GM10248 (cell line): ENCODE data around the gene ANKRD55.

Experiments
- CTCF ChIA-PET: fragments of 300-600 bp; sonication (Branson Sonifier 250); formaldehyde crosslinking; extraction: SDS; loops from one replicate; lab custom pipeline; 2021; ENCODE audit warnings: antibody characterized with exemption; lab: Yijun Ruan, JAX
- POLR2A ChIA-PET: fragments of 350-650 bp; sonication (Branson Sonifier 250); formaldehyde crosslinking; extraction: SDS; loops from one replicate; lab custom pipeline; 2020; ENCODE audit warnings: antibody characterized with exemption; lab: Yijun Ruan, JAX
- DNase-seq: peaks from one replicate; pipeline ENCODE4 v3.0.0; 2012; ENCODE audit errors: extremely low spot score
- TF ChIP-seq, protein P1 (sequence below): IDR thresholded peaks from 2 replicates; pipeline ENCODE4 v1.5.1; 2012; ENCODE audit warnings: mild to moderate bottlenecking, low read depth; ENCODE audit errors: extremely low read depth, missing control alignments, control extremely low read depth

Gene ANKRD55

GRCh38 chr5:56099346-56099745, 133.8 kb downstream of the ANKRD55 start:
- ChIA-PET CTCF (no interaction called here), POLR2A (no interaction called here)
- no peak for DNase-seq
- TF ChIP-seq, protein P1, sequence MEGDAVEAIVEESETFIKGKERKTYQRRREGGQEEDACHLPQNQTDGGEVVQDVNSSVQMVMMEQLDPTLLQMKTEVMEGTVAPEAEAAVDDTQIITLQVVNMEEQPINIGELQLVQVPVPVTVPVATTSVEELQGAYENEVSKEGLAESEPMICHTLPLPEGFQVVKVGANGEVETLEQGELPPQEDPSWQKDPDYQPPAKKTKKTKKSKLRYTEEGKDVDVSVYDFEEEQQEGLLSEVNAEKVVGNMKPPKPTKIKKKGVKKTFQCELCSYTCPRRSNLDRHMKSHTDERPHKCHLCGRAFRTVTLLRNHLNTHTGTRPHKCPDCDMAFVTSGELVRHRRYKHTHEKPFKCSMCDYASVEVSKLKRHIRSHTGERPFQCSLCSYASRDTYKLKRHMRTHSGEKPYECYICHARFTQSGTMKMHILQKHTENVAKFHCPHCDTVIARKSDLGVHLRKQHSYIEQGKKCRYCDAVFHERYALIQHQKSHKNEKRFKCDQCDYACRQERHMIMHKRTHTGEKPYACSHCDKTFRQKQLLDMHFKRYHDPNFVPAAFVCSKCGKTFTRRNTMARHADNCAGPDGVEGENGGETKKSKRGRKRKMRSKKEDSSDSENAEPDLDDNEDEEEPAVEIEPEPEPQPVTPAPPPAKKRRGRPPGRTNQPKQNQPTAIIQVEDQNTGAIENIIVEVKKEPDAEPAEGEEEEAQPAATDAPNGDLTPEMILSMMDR: no peak

DNA sequence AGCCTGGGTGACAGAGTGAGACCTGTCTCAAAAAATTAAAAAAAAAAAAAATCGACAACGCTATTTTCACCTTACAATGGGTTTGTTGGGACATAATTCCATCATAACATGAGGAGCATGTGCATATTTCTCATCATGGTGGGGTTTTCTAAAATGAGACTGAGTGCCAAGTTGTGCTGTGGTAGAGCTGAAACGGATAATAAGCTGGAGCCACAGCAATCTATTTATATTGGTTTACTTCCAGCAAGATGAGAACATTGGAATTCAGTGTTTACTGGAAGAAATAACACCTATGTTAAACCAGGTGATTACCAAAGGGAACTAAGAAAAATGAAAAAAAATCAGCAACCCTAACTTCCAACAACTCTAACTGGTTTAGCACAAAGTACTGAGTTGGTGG, 136.1 kb downstream of the ANKRD55 start:
- no peak for DNase-seq
- TF ChIP-seq, protein P1: no peak
- POLR2A ChIA-PET: no interaction called here
- CTCF ChIA-PET: no interaction called here

DNA sequence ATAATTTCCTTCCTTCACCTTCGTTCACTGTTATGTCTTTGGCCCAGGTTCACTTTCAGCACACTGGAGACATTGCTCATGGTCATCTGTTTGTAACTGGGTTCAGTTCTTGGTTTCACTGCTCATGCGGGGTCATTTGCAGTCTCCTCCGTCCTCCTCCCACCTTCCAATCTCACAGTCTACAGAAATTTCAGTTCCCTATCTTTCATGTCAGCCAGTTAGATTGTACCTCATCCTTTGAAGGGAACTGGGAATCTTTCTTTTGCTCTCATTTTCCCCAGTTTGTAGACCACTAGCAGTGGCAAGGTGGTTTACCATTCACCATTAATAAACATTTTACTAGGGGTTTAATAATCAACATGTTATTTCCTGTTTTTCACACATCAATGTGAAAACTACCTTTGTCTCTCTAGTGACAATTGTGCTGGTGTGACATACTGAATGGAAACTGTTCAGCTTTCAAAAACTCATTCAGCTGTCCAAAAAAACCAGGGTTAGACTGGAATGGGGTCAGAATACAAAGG, 137.5 kb downstream of the ANKRD55 start:
- peak; percentile 59 for DNase-seq
- ChIA-PET POLR2A (no interaction called here), CTCF (no interaction called here)
- TF ChIP-seq, protein P1: no peak

DNA sequence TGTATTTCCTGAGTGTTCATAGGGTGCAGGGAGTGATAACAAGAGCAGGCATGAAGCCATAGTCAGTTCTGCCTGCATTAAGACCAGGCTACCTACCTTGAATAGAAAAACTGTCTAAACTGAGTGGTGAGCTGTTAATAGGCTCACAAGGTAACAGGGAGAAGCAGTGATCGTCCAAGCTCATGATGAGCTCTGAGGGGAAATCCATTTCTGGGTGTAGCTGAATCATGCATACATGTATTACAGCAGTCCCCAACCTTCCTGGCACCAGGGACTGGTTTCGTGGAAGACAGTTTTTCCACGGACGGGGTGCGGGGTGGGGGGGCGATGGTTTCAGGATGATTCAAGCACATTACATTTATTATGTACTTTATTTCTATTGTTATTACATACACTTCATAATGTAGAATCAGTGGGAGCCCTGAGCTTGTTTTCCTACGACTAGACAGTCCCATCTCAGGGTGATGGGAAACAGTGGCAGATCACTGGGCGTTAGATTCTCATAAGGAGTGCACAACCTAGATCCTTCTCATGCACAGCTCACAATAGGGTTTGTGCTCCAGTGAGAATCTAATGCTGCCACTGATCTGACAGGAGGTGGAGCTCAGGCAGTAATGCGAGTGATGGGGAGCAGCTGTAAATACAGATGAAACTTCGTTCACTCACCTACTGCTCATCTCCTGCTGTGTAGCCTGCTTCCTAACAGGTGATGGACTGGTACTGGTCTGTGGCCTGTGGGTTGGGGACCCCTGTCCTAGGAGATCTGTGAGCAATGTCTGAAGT, 138.4 kb downstream of the ANKRD55 start:
- ChIA-PET POLR2A (interaction anchor here (0.6 kb wide), 1 partner anchor 52 kb away, joined by 4 read pairs; no protein-coding TSS in a partner anchor), CTCF (interaction anchor here (1.0 to 1.5 kb wide), 5 partner anchors 8 to 158 kb away, joined by 3 to 5 read pairs (median 4); no protein-coding TSS in a partner anchor)
- TF ChIP-seq, protein P1: no peak
- no peak for DNase-seq

DNA sequence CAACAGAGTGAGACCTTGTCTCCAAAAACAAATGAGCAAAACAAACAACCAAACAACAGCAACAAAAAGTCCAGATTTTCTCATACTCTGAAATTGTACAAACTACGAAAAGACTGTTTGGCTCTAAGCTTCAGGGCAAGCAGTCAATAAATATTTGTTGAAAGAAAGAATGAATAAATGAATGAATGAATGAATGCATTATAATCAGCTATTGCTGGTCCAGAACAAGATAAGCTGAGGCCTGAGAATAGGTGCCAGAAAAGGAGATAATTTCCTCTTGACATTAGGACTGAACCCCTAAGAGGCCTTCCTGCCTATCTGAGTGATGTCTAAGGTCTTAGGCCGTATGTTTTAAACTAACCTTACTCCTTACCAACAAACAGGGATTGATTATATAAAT, 139.2 kb downstream of the ANKRD55 start:
- TF ChIP-seq, protein P1: no peak
- POLR2A ChIA-PET: no interaction called here
- no peak for DNase-seq
- CTCF ChIA-PET: interaction anchor here (1.0 to 2.1 kb wide), 5 partner anchors 9 to 157 kb away, joined by 3 to 5 read pairs (median 4); no protein-coding TSS in a partner anchor

- ChIA-PET CTCF (interaction anchor here (2.1 kb wide), 1 partner anchor 27 kb away, joined by 5 read pairs; no protein-coding TSS in a partner anchor), POLR2A (no interaction called here)
- no peak for DNase-seq
- TF ChIP-seq, protein P1: no peak
Measured at GRCh38 chr5:56092115-56092514, 141.0 kb downstream of the ANKRD55 start.
